Ramos (cell line): ENCODE results near the gene POM121L2.

Experiments
- in situ Hi-C: fragments of 300-500 bp; cut with MboI; formaldehyde crosslinking; loops from one replicate; pipeline ENCODE4 v1.14.3; 2022; ENCODE audit warnings: low sequenced_read_pairs; ENCODE audit not compliant: unreplicated experiment

POM121L2 gene

DNA sequence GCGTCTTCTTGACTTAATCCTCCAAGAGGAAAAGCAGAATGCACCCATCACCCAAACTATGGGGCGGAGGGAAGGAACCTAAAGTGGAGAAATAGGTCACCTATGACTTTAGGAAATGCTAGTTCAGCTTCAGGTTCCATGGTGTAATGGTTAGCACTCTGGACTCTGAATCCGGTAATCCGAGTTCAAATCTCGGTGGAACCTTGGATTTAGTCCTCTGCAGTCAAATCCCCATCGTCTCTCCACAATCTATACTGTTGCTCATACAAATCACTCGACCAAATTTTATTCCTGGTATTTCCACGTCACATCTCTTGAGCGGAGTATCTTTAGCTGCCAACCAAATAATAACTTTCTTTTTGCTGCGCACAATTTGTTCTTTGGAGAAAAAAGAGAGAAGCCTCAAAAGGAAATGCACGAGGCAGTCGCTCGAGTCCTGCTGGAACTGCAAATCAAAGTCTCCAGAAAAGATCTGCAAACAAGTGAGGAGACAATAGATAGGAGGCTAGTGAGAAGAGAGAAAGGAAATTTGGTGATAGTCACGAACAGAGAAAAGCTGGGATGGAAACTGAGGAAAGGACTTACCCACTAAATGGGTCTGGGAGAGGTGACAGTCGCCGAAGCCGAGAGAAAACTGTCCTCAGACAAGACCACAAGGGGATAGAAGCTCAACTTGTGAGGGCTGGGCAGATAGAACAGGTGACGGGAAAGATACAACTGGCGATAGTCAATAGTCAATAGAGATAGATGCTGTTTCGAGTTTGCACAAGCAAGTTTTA is 16.6 kb downstream of the POM121L2 start:
- in situ Hi-C loops = no loop called here

GRCh38 chr6:27294409-27294808 is 17.7 kb downstream of the POM121L2 start:
- in situ Hi-C loops = no loop called here

DNA sequence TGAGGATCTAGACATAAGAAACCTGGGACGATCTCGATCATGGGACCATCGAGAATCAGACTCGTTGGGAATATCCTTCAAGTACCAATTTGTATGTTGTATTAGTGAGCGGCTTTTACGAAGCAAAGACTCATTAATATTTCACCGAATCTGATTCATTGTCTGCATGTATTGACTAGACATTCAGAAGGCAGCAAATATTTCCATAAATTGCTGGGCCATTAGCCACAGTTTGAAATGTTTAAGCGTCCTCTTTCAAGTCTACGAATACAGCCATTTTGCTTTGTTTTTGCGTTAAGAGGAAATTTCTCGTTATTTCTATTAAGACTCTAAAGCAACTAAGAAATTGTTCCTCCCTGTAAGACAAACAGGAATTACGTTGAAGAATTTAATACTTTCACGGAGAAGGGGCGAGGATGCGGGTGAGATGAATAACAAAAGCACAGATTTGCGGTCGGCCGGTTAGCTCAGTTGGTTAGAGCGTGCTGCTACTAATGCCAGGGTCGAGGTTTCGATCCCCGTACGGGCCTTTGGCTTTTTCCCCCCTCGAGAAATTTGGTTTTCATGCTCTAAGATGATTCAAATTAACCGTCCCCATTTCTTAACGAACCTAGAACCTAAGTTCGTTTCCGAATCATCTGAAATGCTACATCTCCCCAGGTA is 18.5 kb downstream of the POM121L2 start:
- in situ Hi-C loops = no loop called here

- in situ Hi-C loops = no loop called here
Measured at GRCh38 chr6:27290850-27291208, 21.2 kb downstream of the POM121L2 start.

DNA sequence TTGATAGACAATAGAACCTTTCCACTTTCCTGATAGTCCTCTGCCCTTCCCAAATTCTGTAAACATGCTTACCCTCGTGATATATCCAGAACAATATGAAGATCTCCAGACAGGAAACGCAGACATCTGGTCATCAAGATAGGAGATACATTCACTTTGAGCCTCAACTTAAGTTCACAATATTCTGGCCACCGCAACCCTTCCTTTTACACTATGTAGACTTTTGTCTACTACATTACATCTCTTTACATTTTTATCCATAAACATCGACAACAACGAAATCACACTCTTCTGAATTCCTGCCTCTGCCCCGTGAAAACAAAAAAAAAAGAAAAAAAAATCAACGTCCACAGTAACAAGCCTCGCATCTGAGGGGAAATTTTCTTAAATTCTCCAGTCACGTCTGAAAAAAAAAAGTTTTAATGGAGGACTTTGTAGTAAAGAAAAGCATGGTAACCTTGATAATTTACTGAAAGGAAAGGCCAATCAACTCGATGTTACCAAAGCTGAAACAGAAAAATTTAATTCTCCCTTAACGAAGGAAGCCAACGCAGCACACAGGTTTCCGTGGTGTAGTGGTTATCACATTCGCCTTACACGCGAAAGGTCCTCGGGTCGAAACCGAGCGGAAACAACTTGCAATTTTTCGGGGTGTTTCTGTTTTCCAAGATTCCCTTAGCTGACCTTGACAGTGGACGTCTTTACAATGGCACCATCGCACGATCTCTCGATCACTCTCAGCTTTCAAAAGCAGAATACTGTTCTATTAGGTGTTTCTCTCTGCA is 21.8 kb downstream of the POM121L2 start:
- in situ Hi-C loops = no loop called here

DNA sequence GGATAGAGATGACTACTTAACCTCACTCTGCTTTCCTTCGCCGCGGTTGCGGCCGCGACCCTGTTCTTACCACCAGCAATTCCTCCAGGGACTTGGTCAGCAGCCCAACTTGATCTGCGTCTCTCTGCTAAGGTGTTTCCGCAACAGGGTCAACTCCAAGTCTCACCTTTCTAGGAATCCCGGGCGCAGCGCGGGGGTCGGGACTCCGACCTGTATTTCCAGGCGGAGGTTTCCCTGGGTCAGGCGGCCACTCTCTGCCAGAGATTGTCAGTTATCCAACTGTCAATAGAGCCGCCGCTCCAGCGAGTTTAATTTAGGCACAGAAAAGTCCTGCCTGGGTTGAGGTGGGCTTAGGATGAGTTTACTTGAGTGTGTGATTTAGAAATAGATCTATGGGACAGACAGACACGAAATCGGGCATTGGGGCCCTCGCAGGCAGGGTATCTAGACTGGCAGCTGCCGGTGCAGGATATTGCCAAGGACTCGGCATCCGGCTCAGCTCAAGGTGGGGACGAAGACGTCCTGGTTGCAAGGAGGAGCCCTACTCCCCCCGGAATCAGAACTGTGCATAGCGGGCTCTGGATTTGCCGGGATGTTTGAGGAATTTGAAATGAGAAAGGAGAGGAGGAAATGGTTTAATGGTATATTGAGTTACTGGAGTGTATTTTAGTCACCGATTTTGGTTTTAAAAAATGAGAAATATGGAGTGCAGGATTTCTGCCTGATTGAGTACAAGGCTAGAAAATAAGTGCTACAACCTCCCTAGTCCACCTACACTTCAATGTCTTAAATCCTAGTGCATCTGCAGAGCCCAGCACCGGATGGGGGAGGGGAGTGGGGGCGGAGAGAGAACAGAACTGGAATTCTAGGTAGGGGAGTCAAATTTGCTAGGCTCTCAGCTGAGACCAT is 23.7 kb downstream of the POM121L2 start:
- in situ Hi-C loops = no loop called here

- in situ Hi-C loops = no loop called here
Measured at GRCh38 chr6:27287751-27288135, 24.3 kb downstream of the POM121L2 start.

- in situ Hi-C loops = no loop called here
Measured at GRCh38 chr6:27286141-27286540, 25.9 kb downstream of the POM121L2 start.

GRCh38 chr6:27283279-27283678 is 28.8 kb downstream of the POM121L2 start:
- in situ Hi-C loops = no loop called here

- in situ Hi-C loops = no loop called here
Measured at GRCh38 chr6:27281569-27281968, 30.5 kb downstream of the POM121L2 start.

GRCh38 chr6:27281105-27281539 is 31.0 kb downstream of the POM121L2 start:
- in situ Hi-C loops = no loop called here

- in situ Hi-C loops = no loop called here
Measured at GRCh38 chr6:27280540-27281000, 31.5 kb downstream of the POM121L2 start.

GRCh38 chr6:27280064-27280539 is 32.0 kb downstream of the POM121L2 start:
- in situ Hi-C loops = no loop called here

GRCh38 chr6:27279513-27280063 is 32.5 kb downstream of the POM121L2 start:
- in situ Hi-C loops = no loop called here

- in situ Hi-C loops = no loop called here
Measured at GRCh38 chr6:27275025-27275956, 36.8 kb downstream of the POM121L2 start.

DNA sequence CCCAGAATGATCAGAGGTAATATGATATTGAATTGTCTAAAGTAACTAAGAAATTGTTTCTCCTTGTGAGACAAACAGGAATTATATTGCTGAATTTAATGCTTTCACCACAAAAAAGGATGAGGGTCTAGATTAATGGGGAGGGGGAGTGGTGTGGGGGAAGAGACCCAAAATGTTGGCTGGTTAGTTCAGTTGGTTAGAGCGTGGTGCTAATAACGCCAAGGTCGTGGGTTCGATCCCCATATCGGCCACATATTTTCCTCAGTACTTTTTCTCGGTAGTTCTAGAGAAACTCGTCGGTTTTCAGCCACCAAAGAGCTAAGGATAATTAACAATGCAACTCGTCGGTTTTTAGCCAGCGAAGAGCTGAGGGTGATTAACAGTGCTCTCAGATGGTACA is 38.3 kb downstream of the POM121L2 start:
- in situ Hi-C loops = no loop called here

- in situ Hi-C loops = no loop called here
Measured at GRCh38 chr6:27268803-27269202, 43.3 kb downstream of the POM121L2 start.

DNA sequence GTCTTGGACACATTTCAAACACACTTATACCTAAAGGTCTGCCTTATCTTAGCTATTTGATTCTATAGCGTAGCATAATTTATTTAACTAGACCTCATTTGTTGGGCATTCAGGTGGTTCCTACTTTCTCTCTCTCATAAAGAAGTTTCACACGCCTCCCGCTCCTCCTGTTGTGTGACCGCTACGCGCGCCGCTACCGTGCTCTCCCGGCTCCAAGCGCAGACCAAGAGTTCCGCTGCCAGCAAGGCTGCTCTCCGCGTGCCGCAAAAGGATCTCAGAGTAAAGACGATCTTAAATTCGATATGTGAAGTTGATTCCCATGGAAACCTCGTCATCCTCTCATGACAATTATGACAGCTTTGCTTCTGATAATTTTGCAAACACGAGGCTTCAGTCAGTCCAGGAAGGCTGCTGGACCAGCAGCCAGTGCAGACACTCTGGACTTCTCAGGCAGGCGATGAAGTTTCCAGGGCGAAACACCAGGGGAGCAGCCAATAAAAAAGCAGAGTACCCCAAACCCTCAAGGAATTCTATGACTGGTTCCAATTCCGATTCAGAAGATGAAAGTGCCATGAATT is 44.1 kb downstream of the POM121L2 start:
- in situ Hi-C loops = no loop called here
